Stimulated activated CD8-positive, alpha-beta memory T cell treated with anti-CD3 and anti-CD28 coated beads, Interleukin-7, amount 100 ng/mL, for 4 hours (primary cell): ENCODE data around the gene SLC4A11.
"Not testable (repeated sequence)": the region's sequence is repeated elsewhere in the genome, so short reads cannot be mapped to it uniquely, and the experiment has no call there.

ENCODE experiments used
- DNase-seq, 2 donors: peaks; one replicate each; pipeline ENCODE4 v3.0.0-alpha.2; 2020; ENCODE audit warnings: low read depth in 2 of 2

The SLC4A11 gene

GRCh38 chr20:3227936-3228749 is 10.8 kb downstream of the SLC4A11 start:
- DNase-seq, result no peak

- no peak for DNase-seq
Observed at GRCh38 chr20:3227506-3227905, 11.5 kb downstream of the SLC4A11 start.

GRCh38 chr20:3226864-3227263 is 12.1 kb downstream of the SLC4A11 start:
- DNase-seq, result no peak

- DNase-seq, result no peak
Observed at GRCh38 chr20:3226093-3226492, 12.9 kb downstream of the SLC4A11 start.

GRCh38 chr20:3224681-3225421 is 14.1 kb downstream of the SLC4A11 start:
- DNase-seq, result no peak

- no peak for DNase-seq
Observed at GRCh38 chr20:3223994-3224680, 14.9 kb downstream of the SLC4A11 start.

GRCh38 chr20:3223651-3223993 is 15.4 kb downstream of the SLC4A11 start:
- DNase-seq, result no peak

- DNase-seq, result no peak
Observed at GRCh38 chr20:3222635-3223600, 16.1 kb downstream of the SLC4A11 start.

- no peak for DNase-seq
Observed at GRCh38 chr20:3221398-3222226, 17.4 kb downstream of the SLC4A11 start.

- DNase-seq, result peak; percentile 50 to 56
Observed at GRCh38 chr20:3218307-3218988, 20.5 kb downstream of the SLC4A11 start.

- DNase-seq, result not testable (repeated sequence)
Observed at GRCh38 chr20:3215359-3215917, 23.6 kb downstream of the SLC4A11 start.

- no peak for DNase-seq
Observed at GRCh38 chr20:3213226-3213625, 25.8 kb downstream of the SLC4A11 start.

GRCh38 chr20:3210346-3210745 is 28.6 kb downstream of the SLC4A11 start:
- DNase-seq, result no peak

- no peak for DNase-seq
Observed at GRCh38 chr20:3209946-3210317, 29.1 kb downstream of the SLC4A11 start.

- DNase-seq, result peak; percentile 24 to 49
Observed at GRCh38 chr20:3209257-3209945, 29.6 kb downstream of the SLC4A11 start, which contains the start of gene ITPA. ITPA (plus strand) TSS chr20:3209498; CDS start chr20:3209552, 54 bp downstream.

- DNase-seq, result no peak
Observed at GRCh38 chr20:3208786-3209256, 30.2 kb downstream of the SLC4A11 start.

- peak; percentile 80 to 86 for DNase-seq
Observed at GRCh38 chr20:3204124-3204794, 34.7 kb downstream of the SLC4A11 start, which contains the start of gene DDRGK1. DDRGK1 (minus strand) TSS chr20:3204682; CDS start chr20:3204627, 55 bp downstream.
